Measurements from ENCODE around the gene UBE2D3.
A peak's percentile ranks its signal among the peaks of the same experiment; 100 is the strongest.
"Not testable (repeated sequence)": the region's sequence is repeated elsewhere in the genome, so short reads cannot be mapped to it uniquely, and the experiment has no call there.

The UBE2D3 gene

GRCh38 chr4:102828497-102828808, 1.1 kb upstream of the UBE2D3 start:
- no peak for DNase-seq

- peak; percentile 96 to 99 for DNase-seq
Observed at GRCh38 chr4:102827674-102828496, 534 bp upstream of the UBE2D3 start.

GRCh38 chr4:102826105-102826889, 1.1 kb downstream of the UBE2D3 start:
- no peak for DNase-seq

- DNase-seq = peak in 1 of 2 experiments; percentile 49
Observed at GRCh38 chr4:102825261-102826091, 1.9 kb downstream of the UBE2D3 start.

- no peak for DNase-seq
Observed at GRCh38 chr4:102824398-102824797, 3.0 kb downstream of the UBE2D3 start.

- no peak for DNase-seq
Observed at GRCh38 chr4:102823897-102824296, 3.5 kb downstream of the UBE2D3 start.

GRCh38 chr4:102823464-102823863, 3.9 kb downstream of the UBE2D3 start:
- DNase-seq = no peak

GRCh38 chr4:102819588-102820365, 7.6 kb downstream of the UBE2D3 start:
- no peak for DNase-seq

GRCh38 chr4:102819100-102819499, 8.3 kb downstream of the UBE2D3 start:
- DNase-seq = not testable (repeated sequence)

- no peak for DNase-seq
Observed at GRCh38 chr4:102817613-102818268, 9.6 kb downstream of the UBE2D3 start.

GRCh38 chr4:102817021-102817605, 10.2 kb downstream of the UBE2D3 start:
- DNase-seq = no peak

GRCh38 chr4:102815981-102816380, 11.4 kb downstream of the UBE2D3 start:
- no peak for DNase-seq

- no peak for DNase-seq
Observed at GRCh38 chr4:102809691-102810090, 17.7 kb downstream of the UBE2D3 start.

- no peak for DNase-seq
Observed at GRCh38 chr4:102809190-102809589, 18.2 kb downstream of the UBE2D3 start.

GRCh38 chr4:102808009-102808408, 19.3 kb downstream of the UBE2D3 start:
- DNase-seq = no peak

GRCh38 chr4:102807345-102807744, 20.0 kb downstream of the UBE2D3 start:
- no peak for DNase-seq

GRCh38 chr4:102799816-102800215, 27.5 kb downstream of the UBE2D3 start:
- DNase-seq = no peak

GRCh38 chr4:102794999-102795398, 32.4 kb downstream of the UBE2D3 start:
- DNase-seq = no peak

GRCh38 chr4:102792361-102792936, 34.9 kb downstream of the UBE2D3 start:
- no peak for DNase-seq

- DNase-seq = no peak
Observed at GRCh38 chr4:102791318-102791835, 36.0 kb downstream of the UBE2D3 start.

GRCh38 chr4:102789317-102789717, 38.0 kb downstream of the UBE2D3 start:
- DNase-seq = no peak

Data from NCI-H2081 (cell line).